Chondrocyte (in vitro differentiated cells): Measurements from ENCODE around the gene FBXW9. TPM values are rescaled to one million over a fixed set of nuclear protein-coding genes. Genes with fewer than 3 reads are reported as not detected.

Experiments used
- DNase-seq: peaks from one replicate; pipeline ENCODE4 v3.0.0; 2021; ENCODE audit warnings: mixed read lengths, low spot score
- H3K27ac Mint-ChIP-seq: one replicate; pipeline ENCODE4 v1.8.0; 2021; ENCODE audit warnings: mild to moderate bottlenecking, moderate library complexity, mixed read lengths; ENCODE audit not compliant: unreplicated experiment
- H3K27me3 Mint-ChIP-seq: 2 replicates; pipeline ENCODE4 v1.8.0; 2021; ENCODE audit warnings: low read depth, mixed read lengths
- H3K36me3 Mint-ChIP-seq: 2 replicates; pipeline ENCODE4 v1.8.0; 2021; ENCODE audit warnings: low read depth, mixed read lengths
- H3K4me1 Mint-ChIP-seq: 2 replicates; pipeline ENCODE4 v1.8.0; 2021; ENCODE audit warnings: low read depth, mild to moderate bottlenecking, mixed read lengths
- H3K4me3 Mint-ChIP-seq: one replicate; pipeline ENCODE4 v1.8.0; 2021; ENCODE audit warnings: mild to moderate bottlenecking, moderate library complexity, mixed read lengths; ENCODE audit not compliant: unreplicated experiment
- H3K9me3 Mint-ChIP-seq: 2 replicates; pipeline ENCODE4 v1.8.0; 2021; ENCODE audit warnings: low read depth, mixed read lengths
- total RNA-seq: library from RNA; stranded (reverse); gene quantifications from 3 replicates; pipeline ENCODE4 v1.2.1, GENCODE V29; 2021
- TF ChIP-seq, protein P1 (sequence below): fragments of 200-600 bp; sonication (generic); IDR thresholded peaks from 2 replicates; pipeline ENCODE4 v1.5.0; 2021; ENCODE audit warnings: antibody characterized with exemption, mild to moderate bottlenecking, moderate library complexity

Gene FBXW9
- total RNA-seq, 1 donor from 2014 or later = 5.0 TPM

DNA sequence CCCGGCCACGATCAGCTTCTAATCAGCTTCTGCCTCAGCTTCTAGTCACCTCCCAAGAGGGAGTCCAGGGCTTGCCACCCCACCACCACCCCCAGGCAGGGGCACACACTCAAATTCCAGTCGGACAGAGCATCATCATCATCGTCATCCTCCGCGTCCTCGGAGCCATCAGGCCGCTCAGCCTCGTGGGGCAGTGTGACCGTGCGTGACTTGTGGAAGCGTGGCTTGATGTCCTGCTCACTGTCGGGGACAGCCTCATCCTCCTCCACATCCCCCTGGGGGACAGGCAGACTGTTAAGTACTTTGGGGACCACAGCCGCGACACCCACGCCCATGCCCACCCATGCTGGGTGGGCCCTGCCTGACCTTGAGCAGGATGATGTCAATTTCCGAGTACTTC is 14.8 kb upstream of the FBXW9 start:
- TF ChIP-seq, protein P1, sequence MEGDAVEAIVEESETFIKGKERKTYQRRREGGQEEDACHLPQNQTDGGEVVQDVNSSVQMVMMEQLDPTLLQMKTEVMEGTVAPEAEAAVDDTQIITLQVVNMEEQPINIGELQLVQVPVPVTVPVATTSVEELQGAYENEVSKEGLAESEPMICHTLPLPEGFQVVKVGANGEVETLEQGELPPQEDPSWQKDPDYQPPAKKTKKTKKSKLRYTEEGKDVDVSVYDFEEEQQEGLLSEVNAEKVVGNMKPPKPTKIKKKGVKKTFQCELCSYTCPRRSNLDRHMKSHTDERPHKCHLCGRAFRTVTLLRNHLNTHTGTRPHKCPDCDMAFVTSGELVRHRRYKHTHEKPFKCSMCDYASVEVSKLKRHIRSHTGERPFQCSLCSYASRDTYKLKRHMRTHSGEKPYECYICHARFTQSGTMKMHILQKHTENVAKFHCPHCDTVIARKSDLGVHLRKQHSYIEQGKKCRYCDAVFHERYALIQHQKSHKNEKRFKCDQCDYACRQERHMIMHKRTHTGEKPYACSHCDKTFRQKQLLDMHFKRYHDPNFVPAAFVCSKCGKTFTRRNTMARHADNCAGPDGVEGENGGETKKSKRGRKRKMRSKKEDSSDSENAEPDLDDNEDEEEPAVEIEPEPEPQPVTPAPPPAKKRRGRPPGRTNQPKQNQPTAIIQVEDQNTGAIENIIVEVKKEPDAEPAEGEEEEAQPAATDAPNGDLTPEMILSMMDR = no peak
- peaks cover 29% of the 10 kb centered on the region for H3K36me3 Mint-ChIP-seq
- no peak for DNase-seq
- H3K9me3 Mint-ChIP-seq = no peaks in the 10 kb centered on the region
- no peak overlapping the region for H3K4me3 Mint-ChIP-seq
- no peak overlapping the region for H3K27ac Mint-ChIP-seq
- H3K4me1 Mint-ChIP-seq = no peaks in the 10 kb centered on the region
- H3K27me3 Mint-ChIP-seq = no peaks in the 10 kb centered on the region

DNA sequence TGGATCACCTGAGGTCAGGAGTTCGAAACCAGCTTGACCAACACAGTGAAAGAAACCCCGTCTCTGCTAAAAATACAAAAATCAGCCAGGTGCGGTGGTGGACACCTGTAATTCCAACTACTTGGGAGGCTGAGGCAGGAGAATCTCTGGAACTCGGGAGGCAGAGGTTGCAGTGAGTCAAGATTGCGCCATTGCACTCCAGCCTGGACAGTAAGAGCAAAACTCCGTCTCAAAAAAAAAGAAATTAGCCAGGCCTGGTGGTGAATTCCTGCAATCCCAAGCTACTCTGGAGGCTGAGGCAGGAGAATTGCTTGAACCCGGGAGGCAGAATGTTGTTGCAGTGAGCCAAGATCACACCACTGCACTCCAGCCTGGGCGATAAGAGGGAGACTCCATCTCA is 12.2 kb upstream of the FBXW9 start:
- TF ChIP-seq, protein P1 = no peak
- H3K9me3 Mint-ChIP-seq = no peaks in the 10 kb centered on the region
- no peaks in the 10 kb centered on the region for H3K27me3 Mint-ChIP-seq
- no peak overlapping the region for H3K27ac Mint-ChIP-seq
- no peaks in the 10 kb centered on the region for H3K4me1 Mint-ChIP-seq
- peaks cover 38% of the 10 kb centered on the region for H3K36me3 Mint-ChIP-seq
- no peak for DNase-seq
- no peak overlapping the region for H3K4me3 Mint-ChIP-seq

DNA sequence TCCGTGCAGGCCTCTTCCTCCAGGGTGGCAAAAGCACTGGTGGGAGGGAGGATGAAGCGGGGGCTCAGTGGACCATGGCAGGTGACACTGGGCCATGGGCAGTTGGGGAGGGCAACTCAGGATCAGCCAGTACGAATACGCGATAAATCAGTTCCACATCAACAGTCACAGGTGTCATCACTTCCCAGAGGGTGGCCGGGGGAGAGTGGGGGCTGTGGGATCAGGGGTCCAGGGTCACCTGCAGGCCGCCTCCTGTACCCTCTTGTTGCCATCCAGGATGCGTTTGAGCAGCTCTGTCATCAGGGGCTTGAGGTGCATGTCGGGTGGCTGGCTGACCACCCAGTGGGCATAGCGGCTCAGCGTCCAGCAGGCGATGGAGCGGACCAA is 9.9 kb upstream of the FBXW9 start:
- TF ChIP-seq, protein P1 = no peak
- Mint-ChIP-seq H3K4me3 (no peak overlapping the region), H3K27ac (no peak overlapping the region), H3K4me1 (no peaks in the 10 kb centered on the region), H3K9me3 (no peaks in the 10 kb centered on the region), H3K27me3 (no peaks in the 10 kb centered on the region), H3K36me3 (peaks cover 38% of the 10 kb centered on the region)
- DNase-seq = no peak

DNA sequence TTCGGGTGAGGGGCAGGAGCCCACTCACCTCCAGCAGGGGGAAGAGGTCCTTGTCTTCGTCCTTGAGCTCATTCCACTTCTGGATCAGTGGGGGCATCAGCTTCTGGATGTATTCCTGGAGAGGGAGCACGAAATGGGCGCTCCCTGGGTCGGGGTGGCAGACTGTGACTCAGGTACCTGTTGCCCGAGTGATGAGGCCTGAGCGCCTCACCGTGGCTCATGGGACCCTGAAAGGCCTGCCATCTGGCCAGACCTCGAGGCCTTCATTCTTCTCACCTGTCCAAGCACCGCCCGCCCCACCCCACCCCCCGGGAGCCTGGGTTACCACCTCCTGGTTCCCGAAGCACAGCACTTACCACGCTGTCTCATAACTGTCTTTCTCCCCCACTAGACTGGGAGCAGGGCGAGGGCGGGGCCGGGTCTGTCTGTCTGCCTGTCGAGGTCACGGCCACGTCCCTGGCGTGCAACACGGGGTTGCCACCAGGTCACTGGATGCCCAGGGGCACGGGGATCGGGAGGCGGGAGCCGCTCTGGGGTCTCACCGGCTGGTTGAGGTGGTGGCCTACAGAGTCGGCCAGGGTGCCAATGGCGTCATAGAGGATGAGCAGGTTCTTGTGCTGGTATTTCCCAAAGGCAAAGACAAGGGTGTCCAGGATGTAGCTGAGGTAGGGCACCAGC is 9.4 kb upstream of the FBXW9 start:
- H3K4me1 Mint-ChIP-seq = no peaks in the 10 kb centered on the region
- TF ChIP-seq, protein P1 = no peak
- no peaks in the 10 kb centered on the region for H3K9me3 Mint-ChIP-seq
- H3K4me3 Mint-ChIP-seq = no peak overlapping the region
- H3K27ac Mint-ChIP-seq = no peak overlapping the region
- no peaks in the 10 kb centered on the region for H3K27me3 Mint-ChIP-seq
- peak; percentile 93 for DNase-seq
- H3K36me3 Mint-ChIP-seq = peaks cover 39% of the 10 kb centered on the region

DNA sequence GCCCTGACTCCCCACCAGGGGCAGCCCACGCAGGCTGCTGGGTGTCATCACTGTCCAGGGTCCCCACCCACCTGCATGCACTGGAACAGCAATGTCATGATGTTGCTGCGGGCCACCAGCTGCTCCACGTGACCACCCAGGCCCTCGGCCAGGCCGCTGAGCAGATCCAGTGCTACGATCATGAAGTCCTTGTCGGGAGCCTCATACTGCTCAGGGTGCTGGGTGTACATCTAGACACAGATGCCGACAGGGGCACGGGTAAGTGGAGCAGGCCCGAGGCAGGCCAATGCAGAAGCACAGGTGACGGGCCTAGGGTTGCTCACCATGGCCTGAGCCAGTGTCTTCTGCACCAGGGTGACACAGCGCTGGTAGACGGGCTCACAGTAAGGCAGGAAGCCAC is 8.7 kb upstream of the FBXW9 start:
- Mint-ChIP-seq H3K27ac (no peak overlapping the region), H3K4me1 (no peaks in the 10 kb centered on the region), H3K9me3 (no peaks in the 10 kb centered on the region), H3K36me3 (peaks cover 35% of the 10 kb centered on the region), H3K4me3 (no peak overlapping the region), H3K27me3 (no peaks in the 10 kb centered on the region)
- DNase-seq = no peak
- TF ChIP-seq, protein P1 = no peak
